Caco-2 (cell line): ENCODE measurements around the gene THRB. TPM values are rescaled to one million over a fixed set of nuclear protein-coding genes. Genes with fewer than 3 reads are reported as not detected.

Experiments
- BruUV-seq: library from RNA; stranded (reverse); fragments of 400-500 nt; replicated peaks from 2 replicates; lab custom pipeline; 2021; lab: Mats Ljungman, UMichigan
- CTCF ChIA-PET: fragments of 300-600 bp; sonication (Branson Sonifier 250); formaldehyde crosslinking; loops from one replicate; lab custom pipeline; 2022; ENCODE audit warnings: antibody characterized with exemption; lab: Charles Lee
- POLR2A ChIA-PET: fragments of 300-600 bp; sonication (Branson Sonifier 250); formaldehyde crosslinking; loops from one replicate; lab custom pipeline; 2022; ENCODE audit warnings: antibody characterized with exemption; lab: Charles Lee
- DNase-seq, 2 experiments: peaks; one replicate each; pipeline versions ENCODE4 v3.0.0 to v3.0.0-alpha.2; 2020 to 2022
- H3K27me3 ChIP-seq: replicated peaks from 2 replicates; pipeline ENCODE4 v1.6.0; 2011; ENCODE audit warnings: low read length; ENCODE audit not compliant: control insufficient read depth, insufficient read depth
- H3K36me3 ChIP-seq: 2 replicates; pipeline ENCODE4 v1.5.1; 2011; ENCODE audit warnings: low read length; ENCODE audit not compliant: control insufficient read depth, insufficient read depth
- H3K4me1 ChIP-seq: fragments of 250-450 bp; sonication (Bioruptor Pico); 2 replicates; pipeline ENCODE4 v1.5.1; 2020; ENCODE audit warnings: mild to moderate bottlenecking
- H3K4me3 ChIP-seq: 2 replicates; pipeline ENCODE4 v1.5.1; 2011; ENCODE audit warnings: low read depth, mild to moderate bottlenecking, control low read depth, low read length
- H3K9me3 ChIP-seq: fragments of 250-450 bp; sonication (Bioruptor Pico); 2 replicates; pipeline ENCODE4 v1.5.1; 2020; ENCODE audit warnings: mild to moderate bottlenecking, moderate library complexity
- H3K27ac Mint-ChIP-seq: one replicate; pipeline ENCODE4 v1.8.0; 2022; ENCODE audit warnings: mixed read lengths; ENCODE audit not compliant: unreplicated experiment
- H3K27me3 Mint-ChIP-seq: one replicate; pipeline ENCODE4 v1.8.0; 2022; ENCODE audit warnings: mixed read lengths; ENCODE audit not compliant: insufficient read depth, unreplicated experiment
- H3K36me3 Mint-ChIP-seq: one replicate; pipeline ENCODE4 v1.8.0; 2022; ENCODE audit warnings: mild to moderate bottlenecking, mixed read lengths; ENCODE audit not compliant: insufficient read depth, unreplicated experiment
- H3K4me1 Mint-ChIP-seq: one replicate; pipeline ENCODE4 v1.8.0; 2022; ENCODE audit warnings: low read depth, mixed read lengths; ENCODE audit not compliant: unreplicated experiment
- H3K4me3 Mint-ChIP-seq: one replicate; pipeline ENCODE4 v1.8.0; 2022; ENCODE audit warnings: mild to moderate bottlenecking, moderate library complexity, mixed read lengths; ENCODE audit not compliant: unreplicated experiment
- H3K9me3 Mint-ChIP-seq: one replicate; pipeline ENCODE4 v1.8.0; 2022; ENCODE audit warnings: mixed read lengths; ENCODE audit not compliant: unreplicated experiment
- intact Hi-C: fragments of 100-400 bp; cut with micrococcal nuclease; formaldehyde crosslinking; loops from one replicate; pipeline ENCODE4 v1.10.0; 2022; ENCODE audit not compliant: unreplicated experiment
- total RNA-seq: library from RNA; stranded (reverse); gene quantifications from 2 replicates; pipeline ENCODE4 v1.2.3, GENCODE V29; 2022
- TF ChIP-seq, protein P1 (sequence below), 2 experiments: fragments of 200-600 bp in 1 of 2; IDR thresholded peaks; 1 replicate in 1 of 2; 2 replicates in 1 of 2; pipeline versions ENCODE4 v1.5.1 to v1.8.0; 2011 to 2022; ENCODE audit warnings: antibody characterized with exemption in 1 of 2, control low read depth in 1 of 2, inconsistent platforms in 1 of 2, low read depth in 1 of 2, low read length in 1 of 2, mild to moderate bottlenecking in 1 of 2, moderate library complexity in 1 of 2; ENCODE audit not compliant: insufficient read depth in 1 of 2, severe bottlenecking in 1 of 2, unreplicated experiment in 1 of 2

Gene THRB
- total RNA-seq, 1 experiment from 2014 or later = 19.4 TPM

DNA sequence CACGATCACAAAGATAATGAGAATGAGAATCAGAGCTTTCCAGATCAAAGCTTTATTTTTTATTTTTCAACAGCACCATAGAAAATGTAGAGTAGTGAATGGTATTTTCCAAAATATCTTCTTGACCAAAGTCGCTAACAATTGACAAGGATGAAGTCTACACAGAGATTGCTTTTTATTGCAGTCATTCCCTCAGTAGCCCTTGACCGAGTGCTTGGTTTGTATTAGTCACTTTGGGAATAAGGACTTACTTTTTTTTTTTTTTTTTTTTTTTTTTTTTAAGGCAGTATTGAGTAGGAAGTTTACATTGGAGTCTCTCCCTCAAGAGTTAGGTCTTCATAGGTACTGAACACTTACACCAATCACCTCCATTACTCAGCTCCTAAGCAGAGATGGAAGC is 39.8 kb downstream of the THRB start:
- Mint-ChIP-seq H3K27ac (no peak overlapping the region), H3K27me3 (no peaks in the 10 kb centered on the region), H3K4me3 (no peak overlapping the region), H3K9me3 (no peaks in the 10 kb centered on the region), H3K36me3 (peaks cover 6% of the 10 kb centered on the region), H3K4me1 (peaks cover 39% of the 10 kb centered on the region)
- TF ChIP-seq, protein P1, sequence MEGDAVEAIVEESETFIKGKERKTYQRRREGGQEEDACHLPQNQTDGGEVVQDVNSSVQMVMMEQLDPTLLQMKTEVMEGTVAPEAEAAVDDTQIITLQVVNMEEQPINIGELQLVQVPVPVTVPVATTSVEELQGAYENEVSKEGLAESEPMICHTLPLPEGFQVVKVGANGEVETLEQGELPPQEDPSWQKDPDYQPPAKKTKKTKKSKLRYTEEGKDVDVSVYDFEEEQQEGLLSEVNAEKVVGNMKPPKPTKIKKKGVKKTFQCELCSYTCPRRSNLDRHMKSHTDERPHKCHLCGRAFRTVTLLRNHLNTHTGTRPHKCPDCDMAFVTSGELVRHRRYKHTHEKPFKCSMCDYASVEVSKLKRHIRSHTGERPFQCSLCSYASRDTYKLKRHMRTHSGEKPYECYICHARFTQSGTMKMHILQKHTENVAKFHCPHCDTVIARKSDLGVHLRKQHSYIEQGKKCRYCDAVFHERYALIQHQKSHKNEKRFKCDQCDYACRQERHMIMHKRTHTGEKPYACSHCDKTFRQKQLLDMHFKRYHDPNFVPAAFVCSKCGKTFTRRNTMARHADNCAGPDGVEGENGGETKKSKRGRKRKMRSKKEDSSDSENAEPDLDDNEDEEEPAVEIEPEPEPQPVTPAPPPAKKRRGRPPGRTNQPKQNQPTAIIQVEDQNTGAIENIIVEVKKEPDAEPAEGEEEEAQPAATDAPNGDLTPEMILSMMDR (IDR thresholded peaks at IDR 0.05; ENCODE audit: insufficient read depth in 1 of 2, low read depth in 1 of 2, low read length in 1 of 2, severe bottlenecking in 1 of 2, unreplicated experiment in 1 of 2) = no peak
- POLR2A ChIA-PET = interaction anchor here (0.6 kb wide), 1 partner anchor 268 kb away, joined by 8 read pairs; no protein-coding TSS in a partner anchor
- no peaks in the 10 kb centered on the region for H3K36me3 ChIP-seq
- H3K4me1 ChIP-seq = peaks cover 77% of the 10 kb centered on the region
- intact Hi-C loops = loop anchor here (10.0 kb wide), 1 partner anchor 510 kb away; the partner anchor contains the start of gene NR1D2
- CTCF ChIA-PET = no interaction called here
- H3K27me3 ChIP-seq = no peaks in the 10 kb centered on the region
- no peak for DNase-seq
- BruUV-seq = no TSS peak
- H3K9me3 ChIP-seq = no peaks in the 10 kb centered on the region
- H3K4me3 ChIP-seq = no peak overlapping the region

DNA sequence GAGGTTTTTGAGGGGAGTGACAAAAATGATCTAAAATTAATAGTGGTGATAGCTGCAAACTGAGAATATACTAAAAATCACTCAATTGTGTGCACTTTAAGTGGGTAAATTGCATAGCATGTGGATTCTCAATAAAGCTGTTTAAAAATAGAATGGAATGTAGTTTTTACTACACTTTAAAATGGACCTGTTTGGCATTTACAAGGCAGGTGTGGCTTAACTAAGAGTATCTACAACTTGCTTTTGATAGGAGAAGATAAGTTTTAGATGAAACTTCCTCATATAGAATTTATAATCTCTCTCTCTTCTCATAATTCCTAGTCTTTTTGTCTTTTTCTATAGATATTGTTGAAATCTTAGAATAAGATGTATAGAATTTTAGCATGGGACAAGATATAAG is 40.3 kb downstream of the THRB start:
- Histone ChIP-seq H3K4me3 (no peak overlapping the region), H3K9me3 (no peaks in the 10 kb centered on the region), H3K4me1 (peaks cover 81% of the 10 kb centered on the region), H3K27me3 (no peaks in the 10 kb centered on the region), H3K36me3 (no peaks in the 10 kb centered on the region)
- CTCF ChIA-PET = interaction anchor here (0.5 kb wide), 1 partner anchor 57 kb away, joined by 3 read pairs; no protein-coding TSS in a partner anchor
- intact Hi-C loops = loop anchor here (10.0 kb wide), 1 partner anchor 510 kb away; the partner anchor contains the start of gene NR1D2
- no TSS peak for BruUV-seq
- peaks cover 6% of the 10 kb centered on the region for H3K36me3 Mint-ChIP-seq
- no peak overlapping the region for H3K27ac Mint-ChIP-seq
- peaks cover 43% of the 10 kb centered on the region for H3K4me1 Mint-ChIP-seq
- TF ChIP-seq, protein P1 (IDR thresholded peaks at IDR 0.05; ENCODE audit: insufficient read depth in 1 of 2, low read depth in 1 of 2, low read length in 1 of 2, severe bottlenecking in 1 of 2, unreplicated experiment in 1 of 2) = no peak
- H3K9me3 Mint-ChIP-seq = no peaks in the 10 kb centered on the region
- POLR2A ChIA-PET = interaction anchor here (0.6 kb wide), 1 partner anchor 267 kb away, joined by 8 read pairs; no protein-coding TSS in a partner anchor
- no peak overlapping the region for H3K4me3 Mint-ChIP-seq
- DNase-seq = no peak
- no peaks in the 10 kb centered on the region for H3K27me3 Mint-ChIP-seq

DNA sequence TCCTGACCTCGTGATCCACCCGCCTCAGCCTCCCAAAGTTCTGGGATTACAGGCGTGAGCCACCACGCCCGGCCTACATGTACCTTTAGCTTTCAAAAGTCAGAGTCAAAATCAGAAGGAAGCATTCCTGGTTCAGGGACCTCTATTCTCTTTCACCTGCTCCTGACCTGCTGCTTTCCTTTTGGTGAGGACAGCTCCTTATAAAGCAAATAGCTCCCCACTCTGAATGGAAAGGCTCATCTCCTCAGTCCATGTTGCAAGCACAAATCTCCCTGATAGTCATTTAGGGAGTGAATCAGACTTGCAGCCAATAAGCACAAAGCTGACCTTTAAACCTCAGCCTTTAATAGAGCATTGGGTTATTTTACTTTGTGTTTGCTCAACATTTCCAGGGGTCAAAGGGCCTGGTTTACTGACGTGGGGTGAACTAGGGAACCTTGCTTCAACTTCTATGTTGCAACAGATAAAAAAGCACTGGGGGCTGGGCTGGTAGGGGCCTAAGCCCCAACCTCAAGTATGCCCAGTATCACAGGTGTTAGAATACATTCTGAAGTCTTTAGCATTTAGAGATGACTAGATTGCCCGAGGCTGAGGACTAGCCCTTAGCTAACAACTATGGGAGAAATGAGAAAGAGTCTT is 43.1 kb downstream of the THRB start:
- peaks cover 83% of the 10 kb centered on the region for H3K4me1 ChIP-seq
- POLR2A ChIA-PET = interaction anchor here (0.7 to 1.0 kb wide), 2 partner anchors 45 to 62 kb away, joined by 3 to 5 read pairs; no protein-coding TSS in a partner anchor
- H3K9me3 Mint-ChIP-seq = no peaks in the 10 kb centered on the region
- H3K27ac Mint-ChIP-seq = peak overlapping the region; percentile 93
- H3K36me3 Mint-ChIP-seq = peaks cover 6% of the 10 kb centered on the region
- no peaks in the 10 kb centered on the region for H3K27me3 Mint-ChIP-seq
- no peaks in the 10 kb centered on the region for H3K36me3 ChIP-seq
- intact Hi-C loops = loop anchor here (1.0 to 10.0 kb wide), 7 partner anchors 21 to 507 kb away; partner anchors contain the start of gene NR1D2
- H3K4me1 Mint-ChIP-seq = peaks cover 38% of the 10 kb centered on the region
- peak; percentile 90 to 92 for DNase-seq
- TF ChIP-seq, protein P1 (IDR thresholded peaks at IDR 0.05; ENCODE audit: insufficient read depth in 1 of 2, low read depth in 1 of 2, low read length in 1 of 2, severe bottlenecking in 1 of 2, unreplicated experiment in 1 of 2) = no peak
- CTCF ChIA-PET = interaction anchor here (0.6 to 1.9 kb wide), 3 partner anchors 9 to 188 kb away, joined by 3 to 11 read pairs (median 3); no protein-coding TSS in a partner anchor
- H3K9me3 ChIP-seq = no peaks in the 10 kb centered on the region
- no peaks in the 10 kb centered on the region for H3K27me3 ChIP-seq
- H3K4me3 ChIP-seq = 0 out of 2 replicates have a peak overlapping the region, but pooled peaks have one; percentile 4
- H3K4me3 Mint-ChIP-seq = peak overlapping the region; percentile 74
- no TSS peak for BruUV-seq
